Fibroblast of skin of abdomen (primary cell): ENCODE data around the gene TTK.
"Not testable (repeated sequence)": the region's sequence is repeated elsewhere in the genome, so short reads cannot be mapped to it uniquely, and the experiment has no call there.

Source experiments
- DNase-seq: peaks from one replicate; pipeline ENCODE4 v3.0.0-alpha.2; 2013

TTK gene

DNA sequence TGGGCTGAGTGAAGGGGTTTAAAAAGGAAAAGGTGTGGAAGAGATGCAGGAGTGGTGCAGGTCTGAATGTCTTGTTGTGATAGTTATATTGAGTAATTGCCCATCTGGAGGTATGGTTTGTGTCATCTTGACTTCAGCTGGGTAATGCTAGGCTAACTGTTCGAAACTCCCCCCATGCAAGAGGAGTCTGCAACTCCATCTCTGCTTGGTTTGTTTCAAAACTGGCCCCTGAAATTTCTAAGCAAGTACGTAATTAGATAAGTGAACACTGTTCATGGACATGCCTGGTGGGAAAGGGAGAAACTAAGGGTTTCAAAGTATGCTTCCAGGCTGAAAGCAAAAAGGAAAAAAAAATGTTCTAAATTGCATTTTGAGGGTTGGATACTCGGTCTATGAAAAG, 17.1 kb downstream of the TTK start:
- DNase-seq = no peak

DNA sequence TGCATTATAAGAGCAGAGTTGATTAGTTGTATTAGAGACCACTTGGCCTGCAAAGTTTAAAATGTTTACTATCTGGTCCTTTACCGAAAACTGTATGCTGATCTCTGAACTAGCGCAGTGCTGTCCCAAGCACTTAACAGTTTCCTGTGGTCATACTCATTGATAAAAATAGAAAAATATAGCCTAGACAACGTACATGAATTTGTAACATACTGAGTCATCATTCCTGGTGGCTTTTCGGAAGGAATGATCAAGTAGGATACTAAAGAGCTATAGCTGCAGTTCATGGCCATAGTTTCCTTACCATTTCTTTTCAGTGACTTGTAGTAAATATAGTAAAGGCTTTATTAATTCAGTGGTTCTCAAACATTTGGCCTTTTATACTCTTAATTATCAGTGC, 18.4 kb downstream of the TTK start:
- peak; percentile 76 for DNase-seq

DNA sequence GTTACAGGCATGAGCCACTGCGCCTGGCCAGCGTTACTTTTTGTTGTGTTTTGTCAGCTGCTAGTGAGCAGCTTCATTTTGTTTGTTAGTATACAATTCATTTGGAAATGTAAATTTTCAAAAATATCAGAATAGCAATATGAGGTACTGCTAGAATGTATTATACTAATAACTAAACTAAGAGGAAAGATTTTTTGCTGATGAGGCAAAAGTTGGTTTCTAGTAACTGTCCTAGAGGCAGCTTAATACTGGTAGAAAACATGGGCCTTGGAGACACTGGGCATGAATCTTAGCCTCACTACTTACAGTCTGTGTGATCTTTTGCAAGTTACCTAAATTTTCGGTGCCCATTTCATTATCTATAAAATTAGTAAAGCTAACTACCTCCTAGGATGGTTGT, 24.1 kb downstream of the TTK start:
- DNase-seq = no peak

GRCh38 chr6:80029470-80029869, 25.0 kb downstream of the TTK start:
- no peak for DNase-seq

- DNase-seq = not testable (repeated sequence)
Measured at GRCh38 chr6:80048220-80048619, 43.8 kb downstream of the TTK start.

DNA sequence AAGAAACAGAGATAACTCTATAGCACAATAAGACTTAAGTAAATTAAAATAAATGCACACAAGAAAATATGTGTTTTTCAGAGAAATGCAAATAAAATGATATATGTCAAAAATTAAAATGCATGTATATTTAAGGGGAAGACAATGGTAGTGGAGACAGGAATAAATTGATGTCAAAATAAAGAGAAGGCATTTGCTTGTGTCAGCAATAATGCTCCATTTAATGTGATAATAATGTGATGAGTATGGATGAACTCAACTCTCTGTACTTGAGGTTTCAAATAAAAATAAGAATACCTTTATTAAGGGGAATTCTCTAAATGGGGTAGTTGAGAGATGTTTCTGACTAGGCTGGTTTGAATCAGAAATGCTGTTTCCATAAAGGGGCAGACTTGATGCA, 56.3 kb downstream of the TTK start:
- no peak for DNase-seq

GRCh38 chr6:80068146-80068545, 63.7 kb downstream of the TTK start:
- not testable (repeated sequence) for DNase-seq

DNA sequence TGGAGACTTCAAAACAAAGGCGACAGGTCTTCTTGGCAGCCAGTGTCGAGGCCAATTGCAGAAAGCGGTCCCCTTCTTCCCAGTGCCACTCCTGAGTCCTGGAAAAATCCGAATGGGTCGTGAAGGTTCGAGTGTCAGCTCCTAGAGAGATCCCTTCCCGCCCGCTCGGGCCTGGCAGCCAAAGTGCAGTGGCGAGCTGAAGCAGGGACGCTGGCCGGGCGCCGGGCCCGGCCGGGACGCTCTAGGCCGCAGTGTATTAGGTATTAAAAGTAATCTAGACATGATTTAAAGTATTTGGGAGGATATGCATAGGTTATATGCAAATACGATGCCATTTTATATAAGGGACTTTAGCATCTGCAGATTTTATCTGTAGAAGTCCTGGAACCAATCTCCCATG, 66.0 kb downstream of the TTK start:
- DNase-seq = not testable (repeated sequence)

DNA sequence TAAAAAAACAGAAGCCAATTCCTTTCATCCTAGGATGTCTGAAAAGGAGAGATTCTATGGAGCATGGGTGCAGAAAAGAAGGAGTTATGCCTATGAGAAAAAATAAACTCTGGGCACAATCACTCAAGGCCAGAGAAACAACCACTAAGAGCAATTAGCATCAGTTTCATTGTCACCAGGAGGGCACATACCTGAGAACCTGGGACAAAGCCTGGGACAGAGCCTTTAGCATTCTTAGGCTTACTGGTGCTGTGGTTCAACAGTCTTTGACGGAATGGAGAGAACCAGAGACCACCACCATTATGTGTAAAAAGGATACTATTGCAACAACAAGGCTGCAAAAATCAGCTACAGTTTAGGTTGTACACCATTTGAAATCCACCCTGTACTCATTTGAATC, 72.6 kb downstream of the TTK start:
- no peak for DNase-seq

DNA sequence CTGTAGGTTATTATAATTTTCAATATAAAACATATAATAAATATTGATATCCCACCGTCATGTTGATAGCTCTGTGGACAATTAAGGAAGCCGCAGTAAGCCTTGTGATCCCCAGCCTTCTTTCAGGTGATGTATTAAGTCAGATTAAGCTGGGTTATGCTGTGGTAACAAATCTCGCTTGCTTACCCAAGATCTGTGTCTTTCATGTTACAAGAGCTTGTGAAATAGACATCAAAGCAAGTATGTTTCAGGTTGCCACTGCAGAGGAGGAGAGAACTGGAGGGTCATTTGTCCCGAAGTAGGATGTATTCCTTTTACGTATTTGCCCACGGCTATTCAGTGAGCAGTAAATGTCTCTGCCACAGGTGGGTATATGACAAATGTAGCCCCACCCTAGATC, 84.2 kb downstream of the TTK start:
- DNase-seq = no peak

DNA sequence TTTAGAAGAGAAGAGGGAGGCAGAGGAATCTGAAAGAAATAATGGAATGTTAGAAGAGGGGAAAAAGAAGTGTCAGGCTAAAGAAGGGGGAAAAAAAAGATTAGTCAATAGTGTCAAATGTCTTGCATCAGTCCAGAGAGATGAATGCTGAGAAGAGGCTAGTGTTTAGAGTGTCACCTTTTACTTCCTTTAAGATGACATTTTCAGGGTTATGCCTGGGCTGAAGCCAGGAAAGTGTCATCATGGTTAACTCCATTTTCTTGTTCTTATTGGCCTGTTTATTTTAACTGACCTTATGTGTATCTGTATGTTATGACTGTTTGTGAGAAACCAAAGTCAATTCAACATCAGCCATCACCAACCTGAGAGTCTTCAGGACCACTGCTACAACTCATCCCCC, 87.1 kb downstream of the TTK start:
- no peak for DNase-seq
